Colonic mucosa (tissue), 4 donors: Measurements from ENCODE around the gene GON4L. TPM values are rescaled to one million over a fixed set of nuclear protein-coding genes. Genes with fewer than 3 reads are reported as not detected.
A peak's percentile ranks its signal among the peaks of the same experiment; 100 is the strongest.

Experiments
- DNase-seq: peaks from one replicate; pipeline ENCODE4 v3.0.0-alpha.2; 2020
- H3K27ac ChIP-seq: fragments of 200-600 bp; one replicate; pipeline ENCODE4 v1.8.0; 2021
- H3K27me3 ChIP-seq: fragments of 200-600 bp; one replicate; pipeline ENCODE4 v1.8.0; 2021
- H3K36me3 ChIP-seq: fragments of 200-600 bp; one replicate; pipeline ENCODE4 v1.8.0; 2021
- H3K4me1 ChIP-seq: fragments of 200-600 bp; one replicate; pipeline ENCODE4 v1.8.0; 2021; ENCODE audit warnings: mild to moderate bottlenecking
- H3K4me3 ChIP-seq: fragments of 200-600 bp; one replicate; pipeline ENCODE4 v1.8.0; 2021
- H3K9ac ChIP-seq, 2 donors: one replicate each; pipeline ENCODE4 v1.7.0; 2013; ENCODE audit warnings: control low read depth in 2 of 2, low read depth in 2 of 2, low read length in 2 of 2
- H3K9me3 ChIP-seq: fragments of 200-600 bp; one replicate; pipeline ENCODE4 v1.8.0; 2021
- CTCF ChIP-seq: fragments of 200-600 bp; IDR thresholded peaks from one replicate; pipeline ENCODE4 v1.8.0; 2022; ENCODE audit warnings: antibody characterized with exemption, mild to moderate bottlenecking
- intact Hi-C: fragments of 100-400 bp; cut with DNase I; formaldehyde crosslinking; loops from one replicate; pipeline ENCODE4 v1.14.1; 2022
- total RNA-seq, 2 donors: library from RNA; stranded (reverse); fragmentation: NEBNext Ultra II Directional in 1 of 2; extraction: Animal tissue kit (Norgen Biotek cat#: 25700) in 1 of 2; gene quantifications; one replicate each; pipeline ENCODE4 v1.2.1, GENCODE V29; 2021
- donor health status: healthy.
- donor health status: DM: no; HTN: no; CAD: no.
- donor health status: DM: no; HTN: no; CAD: no.

GON4L gene
- total RNA-seq, 2 donors from 2014 or later, result 33.3 to 34.7 TPM

GRCh38 chr1:155889566-155889965 is 32.6 kb upstream of the GON4L start:
- Histone ChIP-seq H3K27ac (no peak overlapping the region), H3K4me3 (no peak overlapping the region), H3K36me3 (no peaks in the 10 kb centered on the region), H3K9ac (no peak overlapping the region), H3K27me3 (no peaks in the 10 kb centered on the region), H3K4me1 (no peaks in the 10 kb centered on the region), H3K9me3 (no peaks in the 10 kb centered on the region)
- DNase-seq, result no peak
- TF ChIP-seq CTCF, result no peak
- intact Hi-C loops, result no loop called here

GRCh38 chr1:155888481-155888880 is 31.5 kb upstream of the GON4L start:
- no peak overlapping the region for H3K9ac ChIP-seq
- no peaks in the 10 kb centered on the region for H3K27me3 ChIP-seq
- no peaks in the 10 kb centered on the region for H3K36me3 ChIP-seq
- intact Hi-C loops, result no loop called here
- no peaks in the 10 kb centered on the region for H3K4me1 ChIP-seq
- H3K9me3 ChIP-seq, result no peaks in the 10 kb centered on the region
- no peak overlapping the region for H3K4me3 ChIP-seq
- H3K27ac ChIP-seq, result no peak overlapping the region
- DNase-seq, result no peak
- TF ChIP-seq CTCF, result no peak

- Histone ChIP-seq H3K9me3 (no peaks in the 10 kb centered on the region), H3K36me3 (no peaks in the 10 kb centered on the region), H3K4me3 (no peak overlapping the region), H3K4me1 (no peaks in the 10 kb centered on the region), H3K27me3 (no peaks in the 10 kb centered on the region), H3K9ac (no peak overlapping the region), H3K27ac (no peak overlapping the region)
- TF ChIP-seq CTCF, result no peak
- intact Hi-C loops, result no loop called here
- DNase-seq, result no peak
Observed at GRCh38 chr1:155884982-155885381, 28.0 kb upstream of the GON4L start.

GRCh38 chr1:155884031-155884960 is 27.3 kb upstream of the GON4L start:
- peak; percentile 20 for DNase-seq
- Histone ChIP-seq H3K4me1 (no peaks in the 10 kb centered on the region), H3K9me3 (no peaks in the 10 kb centered on the region), H3K4me3 (no peak overlapping the region), H3K9ac (no peak overlapping the region), H3K27me3 (no peaks in the 10 kb centered on the region), H3K27ac (peak overlapping the region; percentile 1), H3K36me3 (no peaks in the 10 kb centered on the region)
- intact Hi-C loops, result no loop called here
- TF ChIP-seq CTCF, result no peak

- Histone ChIP-seq H3K27me3 (no peaks in the 10 kb centered on the region), H3K27ac (no peak overlapping the region), H3K9me3 (no peaks in the 10 kb centered on the region), H3K4me1 (no peaks in the 10 kb centered on the region), H3K36me3 (no peaks in the 10 kb centered on the region), H3K9ac (no peak overlapping the region), H3K4me3 (no peak overlapping the region)
- TF ChIP-seq CTCF, result no peak
- intact Hi-C loops, result no loop called here
- DNase-seq, result no peak
Observed at GRCh38 chr1:155882766-155883165, 25.8 kb upstream of the GON4L start.
